ENCODE measurements around the gene CCDC47. TPM values are rescaled to one million over a fixed set of nuclear protein-coding genes. Genes with fewer than 3 reads are reported as not detected.
A peak's percentile ranks its signal among the peaks of the same experiment; 100 is the strongest.

Gene CCDC47
- total RNA-seq, 1 experiment from 2014 or later, result 147 TPM

DNA sequence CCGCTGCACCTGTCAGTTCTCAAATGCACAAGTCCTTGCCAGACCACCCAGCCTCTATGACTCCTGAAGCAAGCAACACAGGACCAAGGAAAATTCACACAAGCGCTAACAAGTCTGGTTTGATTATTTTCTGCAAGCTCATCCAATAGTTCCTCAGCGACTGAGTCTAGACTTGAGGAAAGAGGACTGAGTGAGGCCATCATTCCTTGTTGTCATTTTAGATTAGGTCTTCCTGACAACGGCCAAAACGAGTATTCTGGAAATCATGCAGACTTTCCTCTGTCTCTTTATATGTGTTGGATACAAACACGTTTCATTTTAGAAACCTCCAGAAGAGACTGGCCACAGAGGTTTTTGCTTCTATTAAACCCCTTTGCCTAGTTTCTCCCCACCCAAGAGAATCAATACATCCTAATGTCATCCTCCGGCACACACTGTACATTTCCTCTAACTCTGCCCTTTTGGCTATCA is 561 bp downstream of the CCDC47 start:
- BruUV-seq (replicated peaks), result TSS peak; percentile 80
- ChIA-PET CTCF (interaction anchor here (0.6 to 1.1 kb wide), 2 partner anchors 53 to 62 kb away, joined by 3 to 4 read pairs; no protein-coding TSS in a partner anchor), POLR2A (ENCODE audit: unreplicated experiment) (interaction anchor here (0.6 to 1.1 kb wide), 3 partner anchors 15 to 328 kb away, joined by 3 to 7 read pairs (median 4); partner anchors contain the start of gene SMARCD2)
- Histone ChIP-seq H3K4me1 (ENCODE audit: insufficient read depth, low read length) (peaks cover 28% of the 10 kb centered on the region), H3K27me3 (ENCODE audit: low read length) (no peaks in the 10 kb centered on the region), H3K4me3 (ENCODE audit: low read length) (peak overlapping the region; percentile 88), H3K27ac (ENCODE audit: low read length) (peak overlapping the region; percentile 98), H3F3A (ENCODE audit: low read length, unreplicated experiment) (no peaks in the 10 kb centered on the region), H3K36me3 (ENCODE audit: low read depth, low read length) (peaks cover 21% of the 10 kb centered on the region; the same call in 1 of the 2 replicates), H3K9me3 (ENCODE audit: low read length) (no peaks in the 10 kb centered on the region), H3K79me2 (ENCODE audit: low read length) (peaks cover 94% of the 10 kb centered on the region), H3K4me2 (ENCODE audit: low read length) (peak overlapping the region; percentile 87), H3K9ac (ENCODE audit: low read length) (peak overlapping the region; percentile 98), H4K20me1 (ENCODE audit: low read length) (peaks cover 52% of the 10 kb centered on the region), H3K9me2 (replicated peaks; ENCODE audit: low read length) (no peaks in the 10 kb centered on the region), H2AFZ (ENCODE audit: low read length) (peak overlapping the region; percentile 63)
- ATAC-seq, result no peak
- peak; percentile 30 for DNase-seq
- intact Hi-C loops (cut with micrococcal nuclease), result loop anchor here (1.0 to 10.0 kb wide), 4 partner anchors 12 to 338 kb away; partner anchors contain the start of genes FTSJ3, PSMC5 and STRADA
- TF ChIP-seq EZH2phosphoT487 (IDR thresholded peaks at IDR 0.05; ENCODE audit: borderline replicate concordance, low read length) (no peak), EZH2 (IDR thresholded peaks at IDR 0.05; ENCODE audit: low read length, unreplicated experiment) (no peak)
- TF ChIP-seq, protein P1, sequence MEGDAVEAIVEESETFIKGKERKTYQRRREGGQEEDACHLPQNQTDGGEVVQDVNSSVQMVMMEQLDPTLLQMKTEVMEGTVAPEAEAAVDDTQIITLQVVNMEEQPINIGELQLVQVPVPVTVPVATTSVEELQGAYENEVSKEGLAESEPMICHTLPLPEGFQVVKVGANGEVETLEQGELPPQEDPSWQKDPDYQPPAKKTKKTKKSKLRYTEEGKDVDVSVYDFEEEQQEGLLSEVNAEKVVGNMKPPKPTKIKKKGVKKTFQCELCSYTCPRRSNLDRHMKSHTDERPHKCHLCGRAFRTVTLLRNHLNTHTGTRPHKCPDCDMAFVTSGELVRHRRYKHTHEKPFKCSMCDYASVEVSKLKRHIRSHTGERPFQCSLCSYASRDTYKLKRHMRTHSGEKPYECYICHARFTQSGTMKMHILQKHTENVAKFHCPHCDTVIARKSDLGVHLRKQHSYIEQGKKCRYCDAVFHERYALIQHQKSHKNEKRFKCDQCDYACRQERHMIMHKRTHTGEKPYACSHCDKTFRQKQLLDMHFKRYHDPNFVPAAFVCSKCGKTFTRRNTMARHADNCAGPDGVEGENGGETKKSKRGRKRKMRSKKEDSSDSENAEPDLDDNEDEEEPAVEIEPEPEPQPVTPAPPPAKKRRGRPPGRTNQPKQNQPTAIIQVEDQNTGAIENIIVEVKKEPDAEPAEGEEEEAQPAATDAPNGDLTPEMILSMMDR (conservative IDR thresholded peaks at IDR 0.05; ENCODE audit: low read depth, low read length), result no peak

GRCh38 chr17:63768433-63768832 is 5.0 kb downstream of the CCDC47 start:
- TF ChIP-seq EZH2 (IDR thresholded peaks at IDR 0.05; ENCODE audit: low read length, unreplicated experiment) (no peak), EZH2phosphoT487 (IDR thresholded peaks at IDR 0.05; ENCODE audit: borderline replicate concordance, low read length) (no peak)
- TF ChIP-seq, protein P1 (conservative IDR thresholded peaks at IDR 0.05; ENCODE audit: low read depth, low read length), result no peak
- H3K9ac ChIP-seq (ENCODE audit: low read length), result no peak overlapping the region
- intact Hi-C loops (cut with micrococcal nuclease), result no loop called here
- ATAC-seq (no peak), DNase-seq (no peak)
- no peak overlapping the region for H3K27ac ChIP-seq (ENCODE audit: low read length)
- no peaks in the 10 kb centered on the region for H3K9me3 ChIP-seq (ENCODE audit: low read length)
- ChIA-PET POLR2A (ENCODE audit: unreplicated experiment) (no interaction called here), CTCF (no interaction called here)
- H3K4me1 ChIP-seq (ENCODE audit: insufficient read depth, low read length), result peaks cover 7% of the 10 kb centered on the region
- H2AFZ ChIP-seq (ENCODE audit: low read length), result no peak overlapping the region
- peaks cover 88% of the 10 kb centered on the region for H3K79me2 ChIP-seq (ENCODE audit: low read length)
- no peak overlapping the region for H3K4me3 ChIP-seq (ENCODE audit: low read length)
- H4K20me1 ChIP-seq (ENCODE audit: low read length), result peaks cover 40% of the 10 kb centered on the region
- no TSS peak for BruUV-seq (replicated peaks)
- peaks cover 42% of the 10 kb centered on the region for H3K36me3 ChIP-seq (ENCODE audit: low read depth, low read length)
- no peak overlapping the region for H3K4me2 ChIP-seq (ENCODE audit: low read length)
- no peaks in the 10 kb centered on the region for H3K27me3 ChIP-seq (ENCODE audit: low read length)
- no peaks in the 10 kb centered on the region for H3K9me2 ChIP-seq (replicated peaks; ENCODE audit: low read length)
- H3F3A ChIP-seq (ENCODE audit: low read length, unreplicated experiment), result no peaks in the 10 kb centered on the region

- POLR2A ChIA-PET (ENCODE audit: unreplicated experiment), result no interaction called here
- TF ChIP-seq EZH2 (IDR thresholded peaks at IDR 0.05; ENCODE audit: low read length, unreplicated experiment) (no peak), EZH2phosphoT487 (IDR thresholded peaks at IDR 0.05; ENCODE audit: borderline replicate concordance, low read length) (no peak)
- TF ChIP-seq, protein P1 (conservative IDR thresholded peaks at IDR 0.05; ENCODE audit: low read depth, low read length), result no peak
- Histone ChIP-seq H3K4me1 (ENCODE audit: insufficient read depth, low read length) (peaks cover 7% of the 10 kb centered on the region), H3K4me3 (ENCODE audit: low read length) (no peak overlapping the region), H3K9me2 (replicated peaks; ENCODE audit: low read length) (no peaks in the 10 kb centered on the region), H3K27ac (ENCODE audit: low read length) (no peak overlapping the region), H2AFZ (ENCODE audit: low read length) (no peak overlapping the region), H3F3A (ENCODE audit: low read length, unreplicated experiment) (no peaks in the 10 kb centered on the region), H3K9ac (ENCODE audit: low read length) (no peak overlapping the region), H3K9me3 (ENCODE audit: low read length) (no peaks in the 10 kb centered on the region), H3K79me2 (ENCODE audit: low read length) (peaks cover 72% of the 10 kb centered on the region), H4K20me1 (ENCODE audit: low read length) (peaks cover 34% of the 10 kb centered on the region), H3K36me3 (ENCODE audit: low read depth, low read length) (peaks cover 57% of the 10 kb centered on the region), H3K27me3 (ENCODE audit: low read length) (no peaks in the 10 kb centered on the region), H3K4me2 (ENCODE audit: low read length) (no peak overlapping the region)
- CTCF ChIA-PET, result no interaction called here
- intact Hi-C loops (cut with micrococcal nuclease), result no loop called here
- no peak for ATAC-seq
- no peak for DNase-seq
- no TSS peak for BruUV-seq (replicated peaks)
Measured at GRCh38 chr17:63766754-63767153, 6.6 kb downstream of the CCDC47 start.
